HEK293 (cell line): ENCODE measurements around the gene CFAP20.

Source experiments
- CTCF ChIA-PET: fragments of 350-600 bp; formaldehyde crosslinking; extraction: SDS; loops from one replicate; lab custom pipeline; 2021; ENCODE audit warnings: antibody characterized with exemption; lab: Yijun Ruan, JAX
- POLR2A ChIA-PET: fragments of 300-600 bp; formaldehyde crosslinking; extraction: SDS; loops from one replicate; lab custom pipeline; 2020; ENCODE audit warnings: antibody characterized with exemption, inconsistent platforms; lab: Yijun Ruan, JAX
- H3K27ac ChIP-seq: fragments of 200-500 bp; sonication (Bioruptor generic); 2 replicates; pipeline ENCODE4 v1.5.1; 2014; ENCODE audit warnings: low read depth, low read length, control low read depth, inconsistent platforms; ENCODE audit errors: extremely low read depth
- H3K36me3 ChIP-seq, 2 experiments: fragments of 200-500 bp in 1 of 2; sonication (Bioruptor generic) in 1 of 2; 1 replicate in 1 of 2; 2 replicates in 1 of 2; pipeline ENCODE4 v1.5.1; 2014 to 2017; ENCODE audit warnings: inconsistent platforms in 2 of 2, low read length in 2 of 2; ENCODE audit not compliant: control insufficient read depth in 2 of 2, insufficient read depth in 1 of 2
- H3K4me1 ChIP-seq: fragments of 200-500 bp; sonication (Bioruptor generic); 2 replicates; pipeline ENCODE4 v1.5.1; 2014; ENCODE audit warnings: mild to moderate bottlenecking, low read length, inconsistent platforms; ENCODE audit not compliant: control insufficient read depth, insufficient read depth
- H3K4me3 ChIP-seq: 2 replicates; pipeline ENCODE4 v1.5.1; 2011; ENCODE audit warnings: low read depth, mild to moderate bottlenecking, control low read depth, low read length, moderate library complexity
- H3K9me3 ChIP-seq: fragments of 200-500 bp; sonication (Bioruptor generic); 2 replicates; pipeline ENCODE4 v1.5.1; 2014; ENCODE audit warnings: low read depth, low read length, inconsistent platforms; ENCODE audit not compliant: control insufficient read depth, insufficient read depth
- GLIS1 ChIP-seq: fragments of 450-650 bp; formaldehyde crosslinking; IDR thresholded peaks from 2 replicates; pipeline ENCODE4 v1.5.1; 2016; ENCODE audit warnings: missing biosample characterization, missing genetic modification characterization
- GLIS2 ChIP-seq: fragments of 450-650 bp; formaldehyde crosslinking; IDR thresholded peaks from 2 replicates; pipeline ENCODE4 v1.5.1; 2016; ENCODE audit warnings: missing biosample characterization, missing genetic modification characterization
- SP3 ChIP-seq: fragments of 450-650 bp; formaldehyde crosslinking; IDR thresholded peaks from 2 replicates; pipeline ENCODE4 v1.5.1; 2016; ENCODE audit warnings: missing biosample characterization, missing genetic modification characterization
- ZBTB1 ChIP-seq: fragments of 450-650 bp; formaldehyde crosslinking; IDR thresholded peaks from 2 replicates; pipeline ENCODE4 v1.5.1; 2016; ENCODE audit warnings: missing biosample characterization, missing genetic modification characterization
- ZNF341 ChIP-seq: fragments of 450-650 bp; formaldehyde crosslinking; IDR thresholded peaks from 2 replicates; pipeline ENCODE4; 2016; ENCODE audit warnings: low read depth, missing biosample characterization, missing genetic modification characterization
- ZNF350 ChIP-seq: fragments of 450-650 bp; formaldehyde crosslinking; IDR thresholded peaks from 2 replicates; pipeline ENCODE4 v1.5.0; 2017; ENCODE audit warnings: missing biosample characterization, mild to moderate bottlenecking, missing genetic modification characterization
- ZNF514 ChIP-seq: fragments of 450-650 bp; formaldehyde crosslinking; IDR thresholded peaks from 2 replicates; pipeline ENCODE4 v1.5.1; 2016; ENCODE audit warnings: missing biosample characterization, missing genetic modification characterization
- ZNF629 ChIP-seq: fragments of 450-650 bp; formaldehyde crosslinking; IDR thresholded peaks from 2 replicates; pipeline ENCODE4 v1.5.1; 2017; ENCODE audit warnings: missing biosample characterization, missing genetic modification characterization
- ZNF654 ChIP-seq: fragments of 450-650 bp; formaldehyde crosslinking; IDR thresholded peaks from 2 replicates; pipeline ENCODE4 v1.5.1; 2016; ENCODE audit warnings: low read depth, missing biosample characterization, missing genetic modification characterization
- ZNF658 ChIP-seq: fragments of 450-650 bp; formaldehyde crosslinking; IDR thresholded peaks from 2 replicates; pipeline ENCODE4; 2016; ENCODE audit warnings: missing biosample characterization, missing genetic modification characterization
- ZNF670 ChIP-seq: fragments of 450-650 bp; formaldehyde crosslinking; IDR thresholded peaks from 2 replicates; pipeline ENCODE4 v1.5.1; 2016; ENCODE audit warnings: missing biosample characterization, missing genetic modification characterization, low read depth
- ZSCAN23 ChIP-seq: fragments of 450-650 bp; formaldehyde crosslinking; IDR thresholded peaks from 2 replicates; pipeline ENCODE4 v1.5.1; 2016; ENCODE audit warnings: missing biosample characterization, missing genetic modification characterization
- TF ChIP-seq, protein P1 (sequence below): fragments of 450-650 bp; formaldehyde crosslinking; IDR thresholded peaks from 2 replicates; pipeline ENCODE4 v1.5.1; 2016; ENCODE audit warnings: missing biosample characterization, missing genetic modification characterization
- TF ChIP-seq, protein P2 (sequence below): fragments of 450-650 bp; formaldehyde crosslinking; IDR thresholded peaks from 2 replicates; pipeline ENCODE4 v1.5.1; 2016; ENCODE audit warnings: missing biosample characterization, missing genetic modification characterization
- TF ChIP-seq, protein P3 (sequence below): fragments of 450-650 bp; formaldehyde crosslinking; IDR thresholded peaks from 2 replicates; pipeline ENCODE4 v1.5.1; 2016; ENCODE audit warnings: missing biosample characterization, missing genetic modification characterization
- TF ChIP-seq, protein P4 (sequence below): fragments of 450-650 bp; formaldehyde crosslinking; IDR thresholded peaks from 2 replicates; pipeline ENCODE4 v1.5.1; 2016; ENCODE audit warnings: missing biosample characterization, missing genetic modification characterization

The CFAP20 gene

DNA sequence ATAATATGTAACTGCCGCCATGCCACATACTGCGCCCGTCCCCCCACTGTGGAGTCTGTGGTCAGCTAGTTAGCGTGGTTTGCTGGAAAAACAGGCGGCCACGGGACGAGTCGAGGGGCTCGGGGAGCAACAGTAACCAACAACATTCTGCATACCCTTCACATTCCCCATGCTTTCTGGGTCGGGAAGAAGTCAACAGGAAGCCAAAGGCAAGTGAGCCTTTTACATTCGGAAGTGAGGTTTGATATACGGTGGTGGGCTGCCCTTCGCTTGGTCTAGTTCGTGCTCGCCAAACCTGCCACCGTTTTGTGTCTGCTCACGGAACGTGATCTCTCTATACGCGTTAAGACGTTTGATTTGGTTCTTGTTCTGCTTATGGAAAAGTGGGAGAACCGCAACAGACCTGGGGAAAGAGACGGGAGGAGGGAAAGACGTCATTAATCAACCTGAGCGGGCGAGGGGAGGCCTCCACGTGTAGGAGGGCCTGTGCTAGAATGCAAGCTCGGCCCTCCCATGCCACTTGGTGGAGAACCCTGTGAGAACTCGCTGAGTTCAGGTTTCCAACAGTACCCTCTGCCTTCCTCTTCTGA is 28.9 kb upstream of the CFAP20 start:
- POLR2A ChIA-PET = no interaction called here
- Histone ChIP-seq H3K27ac (no peak overlapping the region), H3K9me3 (no peaks in the 10 kb centered on the region), H3K36me3 (peaks cover 12 to 51% of the 10 kb centered on the region in 2 experiments), H3K4me3 (no peak overlapping the region), H3K4me1 (no peaks in the 10 kb centered on the region)
- CTCF ChIA-PET = interaction anchor here (0.7 kb wide), 1 partner anchor 140 kb away, joined by 4 read pairs; no protein-coding TSS in a partner anchor
- TF ChIP-seq, protein P1, sequence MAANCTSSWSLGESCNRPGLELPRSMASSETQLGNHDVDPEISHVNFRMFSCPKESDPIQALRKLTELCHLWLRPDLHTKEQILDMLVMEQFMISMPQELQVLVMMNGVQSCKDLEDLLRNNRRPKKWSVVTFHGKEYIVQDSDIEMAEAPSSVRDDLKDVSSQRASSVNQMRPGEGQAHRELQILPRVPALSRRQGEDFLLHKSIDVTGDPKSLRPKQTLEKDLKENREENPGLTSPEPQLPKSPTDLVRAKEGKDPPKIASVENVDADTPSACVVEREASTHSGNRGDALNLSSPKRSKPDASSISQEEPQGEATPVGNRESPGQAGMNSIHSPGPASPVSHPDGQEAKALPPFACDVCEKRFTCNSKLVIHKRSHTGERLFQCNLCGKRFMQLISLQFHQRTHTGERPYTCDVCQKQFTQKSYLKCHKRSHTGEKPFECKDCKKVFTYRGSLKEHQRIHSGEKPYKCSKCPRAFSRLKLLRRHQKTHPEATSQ = no peak
- TF ChIP-seq ZNF341 (tag by site-specific recombination) = no peak
- no peak for TF ChIP-seq ZBTB1 (tag by site-specific recombination)
- TF ChIP-seq ZNF350 (tag by site-specific recombination) = no peak
- TF ChIP-seq SP3 (tag by site-specific recombination) = no peak
- no peak for TF ChIP-seq ZNF670 (tag by site-specific recombination)
- TF ChIP-seq ZSCAN23 = no peak
- no peak for TF ChIP-seq ZNF654 (tag by site-specific recombination)
- TF ChIP-seq, protein P2, sequence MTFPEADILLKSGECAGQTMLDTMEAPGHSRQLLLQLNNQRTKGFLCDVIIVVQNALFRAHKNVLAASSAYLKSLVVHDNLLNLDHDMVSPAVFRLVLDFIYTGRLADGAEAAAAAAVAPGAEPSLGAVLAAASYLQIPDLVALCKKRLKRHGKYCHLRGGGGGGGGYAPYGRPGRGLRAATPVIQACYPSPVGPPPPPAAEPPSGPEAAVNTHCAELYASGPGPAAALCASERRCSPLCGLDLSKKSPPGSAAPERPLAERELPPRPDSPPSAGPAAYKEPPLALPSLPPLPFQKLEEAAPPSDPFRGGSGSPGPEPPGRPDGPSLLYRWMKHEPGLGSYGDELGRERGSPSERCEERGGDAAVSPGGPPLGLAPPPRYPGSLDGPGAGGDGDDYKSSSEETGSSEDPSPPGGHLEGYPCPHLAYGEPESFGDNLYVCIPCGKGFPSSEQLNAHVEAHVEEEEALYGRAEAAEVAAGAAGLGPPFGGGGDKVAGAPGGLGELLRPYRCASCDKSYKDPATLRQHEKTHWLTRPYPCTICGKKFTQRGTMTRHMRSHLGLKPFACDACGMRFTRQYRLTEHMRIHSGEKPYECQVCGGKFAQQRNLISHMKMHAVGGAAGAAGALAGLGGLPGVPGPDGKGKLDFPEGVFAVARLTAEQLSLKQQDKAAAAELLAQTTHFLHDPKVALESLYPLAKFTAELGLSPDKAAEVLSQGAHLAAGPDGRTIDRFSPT (tag by site-specific recombination) = no peak
- TF ChIP-seq GLIS1 (tag by site-specific recombination) = no peak

DNA sequence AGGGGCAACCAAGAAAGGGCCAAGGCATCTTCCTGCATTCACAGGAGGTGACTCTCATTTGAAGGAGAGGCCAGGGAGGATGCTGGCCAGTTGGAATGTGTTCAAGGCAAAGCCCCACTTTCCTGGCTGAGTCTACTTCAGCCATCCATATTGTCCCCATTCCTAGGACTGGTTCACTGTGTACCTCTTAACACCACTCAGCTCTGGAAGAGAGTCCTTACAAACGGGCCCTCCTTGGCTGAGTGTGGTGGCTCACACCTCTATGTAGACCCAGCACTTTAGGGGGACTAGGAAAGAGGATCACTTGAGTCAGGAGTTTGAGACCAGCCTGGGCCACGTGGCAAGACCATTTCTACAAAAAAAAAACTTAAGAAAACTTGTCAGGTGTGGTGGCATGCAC is 28.1 kb upstream of the CFAP20 start:
- POLR2A ChIA-PET = interaction anchor here (1.5 kb wide), 1 partner anchor 28 kb away, joined by 6 read pairs; the partner anchor contains the start of gene CFAP20
- H3K4me3 ChIP-seq = no peak overlapping the region
- no peaks in the 10 kb centered on the region for H3K4me1 ChIP-seq
- peaks cover 6 to 43% of the 10 kb centered on the region in 2 experiments; a peak in 2 of 3 replicates for H3K36me3 ChIP-seq
- H3K9me3 ChIP-seq = no peaks in the 10 kb centered on the region
- CTCF ChIA-PET = interaction anchor here (0.7 kb wide), 1 partner anchor 139 kb away, joined by 4 read pairs; no protein-coding TSS in a partner anchor
- no peak for TF ChIP-seq GLIS2 (tag by site-specific recombination)
- TF ChIP-seq ZNF629 (tag by site-specific recombination) = no peak
- TF ChIP-seq, protein P3, sequence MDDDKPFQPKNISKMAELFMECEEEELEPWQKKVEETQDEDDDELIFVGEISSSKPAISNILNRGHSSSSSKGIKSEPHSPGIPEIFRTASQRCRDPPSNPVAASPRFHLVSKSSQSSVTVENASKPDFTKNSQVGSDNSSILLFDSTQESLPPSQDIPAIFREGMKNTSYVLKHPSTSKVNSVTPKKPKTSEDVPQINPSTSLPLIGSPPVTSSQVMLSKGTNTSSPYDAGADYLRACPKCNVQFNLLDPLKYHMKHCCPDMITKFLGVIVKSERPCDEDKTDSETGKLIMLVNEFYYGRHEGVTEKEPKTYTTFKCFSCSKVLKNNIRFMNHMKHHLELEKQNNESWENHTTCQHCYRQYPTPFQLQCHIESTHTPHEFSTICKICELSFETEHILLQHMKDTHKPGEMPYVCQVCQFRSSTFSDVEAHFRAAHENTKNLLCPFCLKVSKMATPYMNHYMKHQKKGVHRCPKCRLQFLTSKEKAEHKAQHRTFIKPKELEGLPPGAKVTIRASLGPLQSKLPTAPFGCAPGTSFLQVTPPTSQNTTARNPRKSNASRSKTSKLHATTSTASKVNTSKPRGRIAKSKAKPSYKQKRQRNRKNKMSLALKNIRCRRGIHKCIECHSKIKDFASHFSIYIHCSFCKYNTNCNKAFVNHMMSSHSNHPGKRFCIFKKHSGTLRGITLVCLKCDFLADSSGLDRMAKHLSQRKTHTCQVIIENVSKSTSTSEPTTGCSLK (tag by site-specific recombination) = no peak
- TF ChIP-seq, protein P4, sequence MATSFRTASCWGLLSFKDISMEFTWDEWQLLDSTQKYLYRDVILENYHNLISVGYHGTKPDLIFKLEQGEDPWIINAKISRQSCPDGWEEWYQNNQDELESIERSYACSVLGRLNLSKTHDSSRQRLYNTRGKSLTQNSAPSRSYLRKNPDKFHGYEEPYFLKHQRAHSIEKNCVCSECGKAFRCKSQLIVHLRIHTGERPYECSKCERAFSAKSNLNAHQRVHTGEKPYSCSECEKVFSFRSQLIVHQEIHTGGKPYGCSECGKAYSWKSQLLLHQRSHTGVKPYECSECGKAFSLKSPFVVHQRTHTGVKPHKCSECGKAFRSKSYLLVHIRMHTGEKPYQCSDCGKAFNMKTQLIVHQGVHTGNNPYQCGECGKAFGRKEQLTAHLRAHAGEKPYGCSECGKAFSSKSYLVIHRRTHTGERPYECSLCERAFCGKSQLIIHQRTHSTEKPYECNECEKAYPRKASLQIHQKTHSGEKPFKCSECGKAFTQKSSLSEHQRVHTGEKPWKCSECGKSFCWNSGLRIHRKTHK (tag by site-specific recombination) = no peak
- no peak for TF ChIP-seq ZNF658 (tag by site-specific recombination)
- TF ChIP-seq ZNF514 = no peak
- TF ChIP-seq, all 188 proteins: peak for 0
- no peak overlapping the region for H3K27ac ChIP-seq
